Right cardiac atrium (tissue), 5 donors: ENCODE results near the gene PUDP. TPM values are rescaled to one million over a fixed set of nuclear protein-coding genes. Genes with fewer than 3 reads are reported as not detected.

Experiments used
- ATAC-seq, 2 donors: fragments of 200-7000 bp; cut with Tn5 transposase; one replicate each; pipeline versions ENCODE4 v1.8.0 to v1.9.1; 2020; ENCODE audit warnings: moderate library complexity in 2 of 2, mild to moderate bottlenecking in 1 of 2
- DNase-seq, 3 donors: peaks; one replicate each; pipeline ENCODE4 v3.0.0-alpha.2; 2020
- H3K27ac ChIP-seq: one replicate; pipeline ENCODE4 v1.5.1; 2013; ENCODE audit warnings: mild to moderate bottlenecking, low read length, control low read depth, moderate library complexity
- H3K27me3 ChIP-seq: one replicate; pipeline ENCODE4 v1.6.1; 2013; ENCODE audit not compliant: control insufficient read depth, insufficient read depth
- H3K4me1 ChIP-seq: one replicate; pipeline ENCODE4 v1.6.1; 2013; ENCODE audit warnings: low read length; ENCODE audit not compliant: control insufficient read depth, insufficient read depth
- H3K4me3 ChIP-seq: one replicate; pipeline ENCODE4 v1.5.1; 2013; ENCODE audit warnings: low read length, control low read depth
- H3K9me3 ChIP-seq: one replicate; pipeline ENCODE4 v1.6.1; 2013; ENCODE audit warnings: low read length; ENCODE audit not compliant: control insufficient read depth
- WGBS: extraction: QIAGEN DNeasy Blood & Tissue Kit; methylation state at CpG from one replicate; pipeline ENCODE4 v1.1.7; 2013; 5-methylcytosine and 5-hydroxymethylcytosine counted together
- intact Hi-C, 4 donors: fragments of 100-400 bp; cut with DNase I; formaldehyde crosslinking; loops; one replicate each; pipeline versions ENCODE4 v1.11.0 to v1.14.0; 2022 to 2023
- polyA plus RNA-seq: library from polyadenylated mRNA; stranded (reverse); fragments of 200-250 nt; gene quantifications from one replicate; pipeline ENCODE4 v1.2.3, GENCODE V29; 2013
- total RNA-seq, 4 donors: library from RNA; stranded (reverse); fragmentation: NEBNext Ultra II Directional; extraction: Animal tissue kit (Norgen Biotek cat#: 25700); gene quantifications; one replicate each; pipeline ENCODE4 v1.2.1, GENCODE V29; 2021
- donor health status: healthy with polysubstance abuse.
- donor health status: DM: no; HTN: yes; CAD: no.
- donor health status: DM: no; HTN: no; CAD: no.
- donor health status: DM: no; HTN: yes; CAD: no; lungs with severe emphysema.
- donor health status: DM: yes; HTN: yes; CAD: no.

The PUDP gene
- total and polyA plus RNA-seq, 5 donors: 11.6 to 18.3 (median 16.5) TPM

DNA sequence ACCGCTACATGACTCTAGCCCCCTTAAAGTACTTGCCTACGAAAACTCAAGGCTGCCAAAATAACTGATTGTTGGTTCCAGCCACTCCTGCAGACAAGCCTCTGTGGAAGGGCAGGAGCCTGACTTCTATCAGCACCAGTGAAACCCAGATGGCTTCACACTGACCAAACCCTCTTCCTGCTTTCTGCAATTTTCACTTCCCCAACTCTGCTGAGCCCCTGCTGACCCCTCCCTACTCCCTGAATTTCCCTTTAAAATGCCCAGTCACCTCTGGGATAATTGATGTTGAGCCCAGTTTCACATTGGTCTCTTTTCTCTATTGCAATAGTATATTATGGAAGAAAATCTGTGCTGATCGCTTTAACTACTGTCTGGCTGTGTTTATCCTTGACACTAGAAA is 62.1 kb downstream of the PUDP start:
- Histone ChIP-seq H3K27me3 (no peaks in the 10 kb centered on the region), H3K27ac (no peak overlapping the region), H3K9me3 (no peaks in the 10 kb centered on the region), H3K4me1 (peaks cover 1% of the 10 kb centered on the region), H3K4me3 (no peak overlapping the region)
- intact Hi-C loops: no loop called here
- DNase-seq (no peak), ATAC-seq (peak in 1 of 2 donors; percentile 55)
- WGBS: 86% methylated on average over 3 of the region's 3 CpGs

DNA sequence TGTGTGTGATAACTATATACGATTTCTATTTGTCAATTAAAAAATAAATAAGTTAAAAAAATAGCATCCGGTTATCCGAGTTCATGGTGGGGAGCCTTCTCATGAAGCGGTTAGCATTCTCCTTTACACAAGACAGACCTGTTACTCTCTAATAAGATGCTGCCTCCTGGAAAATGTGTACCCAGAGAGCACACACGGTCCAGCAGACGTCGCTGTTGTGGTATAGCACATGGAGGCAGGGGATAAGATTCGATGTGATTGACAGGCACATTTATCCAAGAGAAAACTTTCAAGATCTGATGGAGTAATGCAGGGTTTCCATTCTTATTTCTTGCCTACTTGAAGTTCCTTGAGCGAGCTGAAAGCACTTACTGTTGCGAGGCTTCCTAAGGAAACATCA is 63.1 kb downstream of the PUDP start:
- H3K4me1 ChIP-seq: peaks cover 1% of the 10 kb centered on the region
- H3K4me3 ChIP-seq: no peak overlapping the region
- no peaks in the 10 kb centered on the region for H3K9me3 ChIP-seq
- H3K27me3 ChIP-seq: no peaks in the 10 kb centered on the region
- no peak overlapping the region for H3K27ac ChIP-seq
- no peak for ATAC-seq
- 93% methylated on average over 10 of the region's 10 CpGs for whole genome bisulfite sequencing
- intact Hi-C loops: no loop called here
- no peak for DNase-seq

DNA sequence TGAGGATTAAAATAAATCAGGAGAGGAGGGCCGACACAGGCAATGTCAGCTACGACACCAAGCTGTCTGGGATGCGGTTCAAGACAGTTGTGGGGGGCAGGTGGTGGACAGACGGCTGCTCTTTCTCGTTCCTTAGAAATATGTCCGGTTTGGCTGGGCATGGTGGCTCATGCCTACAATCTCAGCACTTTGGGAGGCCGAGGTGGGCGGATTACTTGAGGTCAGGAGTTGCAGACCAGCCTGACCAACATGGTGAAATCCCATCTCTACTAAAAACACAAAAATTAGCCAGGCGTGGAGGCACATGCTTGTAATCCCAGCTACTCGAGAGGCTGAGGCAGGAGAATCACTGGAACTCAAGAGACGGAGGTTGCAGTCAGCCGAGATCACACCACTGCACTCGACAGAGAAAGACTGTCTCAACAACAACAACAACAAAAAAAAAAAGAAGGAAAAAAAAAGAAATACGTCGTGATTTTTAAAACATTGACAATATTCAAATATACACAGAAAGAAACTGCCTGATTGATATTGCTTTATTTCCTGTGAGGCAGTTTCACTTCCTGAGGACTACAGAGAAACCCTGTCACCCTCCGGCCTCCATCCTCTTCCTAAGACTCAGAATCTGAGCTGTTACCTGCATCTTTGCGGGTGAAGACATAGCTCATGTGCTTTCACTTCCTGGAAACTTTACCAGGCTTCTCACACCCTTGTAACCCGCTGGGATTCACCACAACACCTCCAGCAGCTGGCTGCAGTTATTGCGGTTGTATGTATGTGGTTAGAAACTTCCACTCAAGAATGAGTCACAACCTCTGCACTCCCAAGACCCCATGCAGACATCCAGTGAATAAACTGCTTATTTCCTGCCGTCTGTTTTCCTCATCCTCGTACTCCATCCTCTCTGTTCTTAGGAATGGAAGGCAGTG is 64.2 kb downstream of the PUDP start:
- H3K27ac ChIP-seq: no peak overlapping the region
- no peak for DNase-seq
- no peaks in the 10 kb centered on the region for H3K9me3 ChIP-seq
- H3K27me3 ChIP-seq: no peaks in the 10 kb centered on the region
- peak in 1 of 2 donors; percentile 46 for ATAC-seq
- H3K4me1 ChIP-seq: peaks cover 1% of the 10 kb centered on the region
- no peak overlapping the region for H3K4me3 ChIP-seq
- 71% methylated on average over 21 of the region's 21 CpGs for WGBS
- intact Hi-C loops: no loop called here

DNA sequence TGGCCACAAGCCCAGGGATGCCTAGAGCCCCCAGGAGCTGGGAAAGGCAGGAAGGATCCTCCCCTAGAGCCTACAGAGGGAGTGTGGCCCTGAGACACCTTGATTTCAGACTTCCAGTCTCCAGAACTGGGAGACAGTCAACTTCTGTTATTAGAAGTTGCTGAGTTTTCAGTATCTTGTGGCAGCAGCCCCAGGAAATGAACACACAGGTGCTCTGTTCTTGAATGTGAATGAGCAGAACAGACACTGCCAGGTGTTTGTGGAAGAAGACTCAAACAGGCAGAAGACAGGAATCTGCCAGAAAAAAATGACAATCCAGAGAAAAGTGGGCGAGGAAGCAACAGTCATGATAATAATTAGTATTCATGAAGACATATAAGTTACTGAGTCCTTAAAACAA is 64.9 kb downstream of the PUDP start:
- Histone ChIP-seq H3K4me3 (no peak overlapping the region), H3K27ac (no peak overlapping the region), H3K9me3 (no peaks in the 10 kb centered on the region), H3K27me3 (no peaks in the 10 kb centered on the region), H3K4me1 (peaks cover 1% of the 10 kb centered on the region)
- intact Hi-C loops: no loop called here
- 94% methylated on average over 1 of the region's 1 CpG for WGBS
- ATAC-seq: no peak
- no peak for DNase-seq

DNA sequence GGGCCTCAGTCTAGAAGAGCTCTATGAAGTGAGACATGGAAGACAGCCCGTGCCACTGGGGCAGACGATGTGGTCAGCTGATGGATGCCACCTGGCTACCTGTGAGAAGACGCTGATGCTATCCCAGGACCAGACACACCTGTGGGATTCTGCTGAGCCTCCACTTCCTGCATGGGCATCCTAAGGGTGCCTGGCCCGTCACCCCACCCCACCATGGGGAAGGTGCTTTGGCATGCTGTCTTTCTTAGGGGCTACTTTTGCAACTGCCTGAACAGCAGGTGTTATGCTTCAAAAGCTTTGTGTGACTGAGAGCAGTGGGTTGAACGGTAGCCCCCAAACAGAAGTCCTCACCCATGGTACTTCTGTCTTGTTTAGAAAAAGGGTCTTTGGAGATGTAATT is 65.4 kb downstream of the PUDP start:
- intact Hi-C loops: no loop called here
- WGBS: 93% methylated on average over 5 of the region's 5 CpGs
- Histone ChIP-seq H3K4me3 (no peak overlapping the region), H3K27me3 (no peaks in the 10 kb centered on the region), H3K9me3 (no peaks in the 10 kb centered on the region), H3K4me1 (peaks cover 1% of the 10 kb centered on the region), H3K27ac (no peak overlapping the region)
- no peak for ATAC-seq
- DNase-seq: no peak

DNA sequence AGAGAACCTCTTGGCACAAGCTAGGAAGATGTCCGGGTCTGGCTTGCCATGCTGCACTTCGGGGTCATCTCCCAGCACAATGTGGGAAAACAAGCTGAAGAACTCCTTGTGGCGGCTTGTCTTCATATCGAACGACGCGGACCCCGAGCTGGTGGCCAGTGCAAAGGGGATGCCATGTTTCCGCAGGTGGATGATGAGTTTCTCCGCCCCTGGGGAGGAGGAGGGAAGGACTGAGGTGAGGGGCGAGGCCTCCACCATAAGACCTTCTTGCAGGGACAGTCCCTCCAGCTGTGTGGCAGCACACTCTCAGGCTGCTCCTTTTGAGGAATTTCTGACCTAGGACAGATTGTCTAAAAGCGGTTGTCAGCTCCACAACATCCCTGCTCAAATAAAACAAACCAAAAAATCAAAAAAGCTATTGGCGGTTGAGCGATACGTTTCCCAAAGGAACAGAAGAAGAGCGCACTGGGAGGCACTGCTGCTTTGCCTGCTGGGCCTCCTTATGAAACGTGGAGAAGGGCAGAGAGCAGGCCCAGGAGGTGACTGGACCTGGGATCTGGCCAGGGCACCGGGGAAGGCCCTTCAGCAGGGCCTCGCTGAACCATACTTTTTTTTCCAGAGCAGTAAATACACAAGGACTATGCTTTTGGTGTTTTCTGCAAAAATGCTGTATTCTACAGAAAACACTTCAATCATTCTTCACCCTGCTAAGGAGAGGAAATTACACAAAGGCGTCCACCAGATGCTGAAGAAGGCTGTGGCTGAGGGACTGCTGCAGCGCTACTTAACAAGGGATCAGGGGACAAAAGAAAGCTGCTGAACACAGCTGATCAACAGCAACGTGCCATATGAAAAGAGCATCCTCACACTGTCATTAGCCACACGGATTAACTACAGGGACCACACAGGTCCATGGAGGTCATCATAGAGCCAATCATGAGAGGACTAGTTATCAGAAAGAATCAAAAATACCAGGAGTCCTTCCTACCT is 70.4 kb downstream of the PUDP start:
- DNase-seq (no peak), ATAC-seq (no peak)
- Histone ChIP-seq H3K4me1 (no peaks in the 10 kb centered on the region), H3K4me3 (no peak overlapping the region), H3K9me3 (no peaks in the 10 kb centered on the region), H3K27me3 (no peaks in the 10 kb centered on the region), H3K27ac (no peak overlapping the region)
- 93% methylated on average over 23 of the region's 23 CpGs for WGBS
- intact Hi-C loops: no loop called here

DNA sequence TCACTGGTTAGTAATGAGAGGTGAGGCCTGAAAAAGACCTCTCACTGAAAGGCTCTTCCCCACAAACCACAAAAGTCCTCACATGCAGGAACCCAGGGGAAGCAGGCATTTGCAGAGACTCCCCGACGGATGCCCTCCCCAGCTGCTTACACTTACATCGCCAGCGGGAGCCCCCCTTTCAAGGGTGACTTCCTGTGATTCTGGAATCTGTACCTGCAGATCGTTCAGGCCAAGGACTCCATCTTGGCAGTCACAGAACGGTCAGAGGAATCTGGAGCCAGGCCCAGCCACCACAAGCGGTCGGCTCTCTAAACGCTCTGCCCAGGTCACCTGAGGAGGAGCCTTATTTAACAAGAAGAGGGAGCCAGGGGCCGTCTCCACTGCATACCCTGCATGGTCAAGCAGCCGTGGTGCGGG is 71.7 kb downstream of the PUDP start:
- Histone ChIP-seq H3K4me1 (no peaks in the 10 kb centered on the region), H3K27ac (no peak overlapping the region), H3K27me3 (no peaks in the 10 kb centered on the region), H3K4me3 (no peak overlapping the region), H3K9me3 (no peaks in the 10 kb centered on the region)
- ATAC-seq (no peak), DNase-seq (no peak)
- 75% methylated on average over 12 of the region's 12 CpGs for WGBS
- intact Hi-C loops: no loop called here

DNA sequence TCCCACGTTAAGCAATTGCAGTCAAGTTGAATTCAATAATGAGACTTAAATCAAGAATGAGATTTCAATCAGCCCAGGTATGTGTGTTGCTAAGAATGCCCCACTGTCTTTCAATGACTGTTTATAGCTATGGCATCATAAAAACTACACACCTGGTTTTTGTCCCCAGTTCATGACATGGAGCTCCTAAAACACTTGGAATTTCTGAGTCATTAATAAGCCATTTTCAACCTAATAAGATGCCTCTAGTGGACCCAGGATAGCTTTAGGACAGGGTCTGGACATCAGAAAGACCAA is 73.1 kb downstream of the PUDP start:
- Histone ChIP-seq H3K27me3 (no peaks in the 10 kb centered on the region), H3K9me3 (no peaks in the 10 kb centered on the region), H3K4me1 (no peaks in the 10 kb centered on the region), H3K4me3 (no peak overlapping the region), H3K27ac (no peak overlapping the region)
- no peak for ATAC-seq
- no peak for DNase-seq
- intact Hi-C loops: no loop called here
- WGBS: 93% methylated on average over 1 of the region's 1 CpG

DNA sequence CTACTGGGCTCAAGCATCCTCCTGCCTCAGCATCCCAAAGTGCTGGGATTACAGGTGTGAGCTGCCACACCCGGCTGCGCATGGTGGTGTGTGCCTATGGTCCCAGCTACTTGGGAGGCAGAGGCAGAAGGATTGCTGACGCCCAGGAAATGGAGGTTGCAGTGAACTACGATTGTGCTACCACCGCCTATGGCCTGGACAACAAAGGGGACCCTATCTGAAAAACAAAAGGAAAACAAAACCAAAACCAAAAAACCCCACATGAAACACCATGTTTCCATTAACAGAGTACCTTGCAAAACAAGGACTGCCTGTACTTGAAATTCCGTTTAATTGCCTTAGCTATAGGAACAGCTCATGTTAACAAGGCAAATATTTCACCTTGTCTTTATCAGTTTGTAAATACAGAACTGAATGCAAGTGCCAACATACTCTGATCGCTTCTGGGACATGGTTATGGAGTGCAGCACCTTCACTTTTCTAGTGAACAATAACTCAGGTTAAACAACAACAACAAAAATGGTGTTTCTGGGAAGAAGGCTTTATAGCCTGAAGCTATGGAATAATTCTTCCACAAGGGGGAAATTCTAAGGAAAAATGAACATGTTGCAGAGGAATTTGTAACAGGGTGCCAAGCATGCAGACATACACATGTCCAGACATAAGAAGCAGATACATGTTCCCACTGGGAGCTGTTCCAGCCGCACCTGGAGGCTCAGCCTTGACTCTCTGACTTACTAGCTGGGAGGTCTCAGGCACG is 73.6 kb downstream of the PUDP start:
- 90% methylated on average over 9 of the region's 9 CpGs for WGBS
- H3K9me3 ChIP-seq: no peaks in the 10 kb centered on the region
- intact Hi-C loops: no loop called here
- H3K4me1 ChIP-seq: no peaks in the 10 kb centered on the region
- H3K4me3 ChIP-seq: no peak overlapping the region
- no peak overlapping the region for H3K27ac ChIP-seq
- DNase-seq (no peak), ATAC-seq (no peak)
- no peaks in the 10 kb centered on the region for H3K27me3 ChIP-seq

DNA sequence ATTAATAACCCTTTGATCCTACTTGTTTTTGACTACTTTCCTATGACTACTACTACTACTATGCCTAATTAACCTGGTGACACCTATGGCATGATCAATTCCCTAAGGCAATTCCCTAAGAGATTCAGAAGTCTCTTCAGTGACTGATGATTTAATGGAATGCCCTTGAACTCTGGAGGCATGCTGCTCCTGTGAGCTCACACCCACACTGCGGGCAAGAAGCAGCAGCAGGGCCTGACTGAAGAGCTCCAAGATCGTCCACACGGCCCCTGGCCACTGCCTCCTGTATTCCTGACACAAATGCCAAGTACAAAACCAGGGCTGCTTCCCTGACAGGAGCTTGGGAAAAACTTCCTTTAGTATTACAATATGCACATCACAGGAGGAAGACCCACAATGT is 74.6 kb downstream of the PUDP start:
- Histone ChIP-seq H3K27me3 (no peaks in the 10 kb centered on the region), H3K9me3 (no peaks in the 10 kb centered on the region), H3K27ac (no peak overlapping the region), H3K4me3 (no peak overlapping the region), H3K4me1 (no peaks in the 10 kb centered on the region)
- no peak for ATAC-seq
- 50% methylated on average over 3 of the region's 3 CpGs for WGBS
- no peak for DNase-seq
- intact Hi-C loops: no loop called here
